ENCODE measurements around the gene FBH1.
"Not testable (repeated sequence)": the region's sequence is repeated elsewhere in the genome, so short reads cannot be mapped to it uniquely, and the experiment has no call there.

FBH1 gene

GRCh38 chr10:5960070-5960972 lies 70.3 kb downstream of the FBH1 start:
- Histone ChIP-seq H3K27ac (ENCODE audit: low read length) (no peak overlapping the region), H3K9ac (ENCODE audit: low read depth, low read length) (no peak overlapping the region), H3K4me1 (ENCODE audit: insufficient read depth, low read length) (no peaks in the 10 kb centered on the region), H3K27me3 (ENCODE audit: insufficient read depth, low read length, poor library complexity) (no peaks in the 10 kb centered on the region), H3K36me3 (ENCODE audit: insufficient read depth, low read length) (no peaks in the 10 kb centered on the region), H2AFZ (ENCODE audit: low read depth, low read length) (no peak overlapping the region), H3K9me3 (ENCODE audit: insufficient read depth, low read length, severe bottlenecking) (no peaks in the 10 kb centered on the region), H3K4me3 (ENCODE audit: low read depth in 1 of 2, low read length in 2 of 2) (no peak overlapping the region), H3K79me2 (ENCODE audit: insufficient read depth, low read length) (no peaks in the 10 kb centered on the region), H4K20me1 (ENCODE audit: insufficient read depth, low read length) (no peaks in the 10 kb centered on the region), H3K4me2 (ENCODE audit: insufficient read depth, low read length) (no peak overlapping the region)
- no peak for ATAC-seq (ENCODE audit: insufficient read depth, low read depth)
- no peak for DNase-seq
- TF ChIP-seq EZH2 (IDR thresholded peaks at IDR 0.05; ENCODE audit: borderline replicate concordance, low read depth, low read length, severe bottlenecking) = no peak
- TF ChIP-seq CTCF (IDR thresholded peaks at IDR 0.05; ENCODE audit: borderline replicate concordance, extremely low read depth, low read length, poor library complexity, severe bottlenecking) = no peak

DNA sequence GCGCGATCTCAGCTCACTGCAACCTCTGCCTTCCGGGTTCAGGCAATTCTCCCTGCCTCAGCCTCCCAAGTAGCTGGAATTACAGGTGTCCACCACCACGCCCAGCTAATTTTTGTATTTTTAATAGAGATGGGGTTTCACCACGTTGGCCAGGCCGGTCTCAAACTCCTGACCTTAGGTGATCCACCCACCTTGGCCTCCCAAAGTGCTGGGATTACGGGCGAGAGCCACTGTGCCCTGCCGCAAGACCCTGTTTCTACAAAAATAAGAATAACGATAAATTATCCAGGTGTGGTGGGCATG lies 70.9 kb downstream of the FBH1 start:
- H3K9ac ChIP-seq (ENCODE audit: low read depth, low read length); H4K20me1 ChIP-seq (ENCODE audit: insufficient read depth, low read length); H3K4me1 ChIP-seq (ENCODE audit: insufficient read depth, low read length); H3K4me3 ChIP-seq (ENCODE audit: low read depth in 1 of 2, low read length in 2 of 2); H3K9me3 ChIP-seq (ENCODE audit: insufficient read depth, low read length, severe bottlenecking); H2AFZ ChIP-seq (ENCODE audit: low read depth, low read length); ATAC-seq (ENCODE audit: insufficient read depth, low read depth); H3K27me3 ChIP-seq (ENCODE audit: insufficient read depth, low read length, poor library complexity); H3K27ac ChIP-seq (ENCODE audit: low read length); H3K4me2 ChIP-seq (ENCODE audit: insufficient read depth, low read length); H3K36me3 ChIP-seq (ENCODE audit: insufficient read depth, low read length); H3K79me2 ChIP-seq (ENCODE audit: insufficient read depth, low read length); DNase-seq: not testable (repeated sequence)

- no peaks in the 10 kb centered on the region for H4K20me1 ChIP-seq (ENCODE audit: insufficient read depth, low read length)
- H3K4me1 ChIP-seq (ENCODE audit: insufficient read depth, low read length) = no peaks in the 10 kb centered on the region
- H3K4me3 ChIP-seq (ENCODE audit: low read depth in 1 of 2, low read length in 2 of 2) = no peak overlapping the region
- no peak overlapping the region for H3K27ac ChIP-seq (ENCODE audit: low read length)
- DNase-seq (no peak), ATAC-seq (ENCODE audit: insufficient read depth, low read depth) (no peak)
- H3K4me2 ChIP-seq (ENCODE audit: insufficient read depth, low read length) = no peak overlapping the region
- H3K9me3 ChIP-seq (ENCODE audit: insufficient read depth, low read length, severe bottlenecking) = no peaks in the 10 kb centered on the region
- H3K79me2 ChIP-seq (ENCODE audit: insufficient read depth, low read length) = no peaks in the 10 kb centered on the region
- no peaks in the 10 kb centered on the region for H3K27me3 ChIP-seq (ENCODE audit: insufficient read depth, low read length, poor library complexity)
- TF ChIP-seq CTCF (IDR thresholded peaks at IDR 0.05; ENCODE audit: borderline replicate concordance, extremely low read depth, low read length, poor library complexity, severe bottlenecking) (no peak), EZH2 (IDR thresholded peaks at IDR 0.05; ENCODE audit: borderline replicate concordance, low read depth, low read length, severe bottlenecking) (no peak)
- H3K36me3 ChIP-seq (ENCODE audit: insufficient read depth, low read length) = no peaks in the 10 kb centered on the region
- no peak overlapping the region for H3K9ac ChIP-seq (ENCODE audit: low read depth, low read length)
- H2AFZ ChIP-seq (ENCODE audit: low read depth, low read length) = no peak overlapping the region
These were observed 71.5 kb downstream of the FBH1 start for GRCh38 chr10:5961405-5962100.

DNA sequence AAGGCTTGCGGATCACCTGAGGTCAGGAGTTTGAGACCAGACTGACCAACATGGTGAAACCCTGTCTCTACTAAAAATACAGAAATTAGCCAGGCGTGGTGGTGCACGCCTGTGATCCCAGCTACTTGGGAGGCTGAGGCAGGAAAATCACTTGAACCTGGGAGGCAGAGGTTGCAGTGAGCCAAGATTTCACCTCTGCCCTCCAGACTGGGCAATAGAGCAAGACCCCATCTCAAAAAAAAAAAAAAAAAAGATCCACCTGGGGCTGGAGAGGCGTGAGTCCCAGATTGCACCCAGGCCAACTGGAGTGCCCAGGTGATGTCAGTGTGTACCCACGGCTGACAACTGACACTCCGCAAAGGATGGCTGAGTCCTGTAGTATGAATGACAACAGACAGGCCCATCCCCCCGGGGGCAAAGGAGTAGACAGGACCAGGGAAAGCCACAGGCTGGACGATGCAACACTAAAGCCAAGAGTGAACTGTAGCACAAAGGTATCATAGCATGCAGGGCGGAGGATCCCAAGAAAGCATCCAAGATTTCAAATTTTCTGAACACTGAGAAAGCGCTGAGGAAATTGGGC lies 72.4 kb downstream of the FBH1 start:
- H3K27me3 ChIP-seq (ENCODE audit: insufficient read depth, low read length, poor library complexity); H3K9me3 ChIP-seq (ENCODE audit: insufficient read depth, low read length, severe bottlenecking); H3K27ac ChIP-seq (ENCODE audit: low read length); H4K20me1 ChIP-seq (ENCODE audit: insufficient read depth, low read length); H3K4me1 ChIP-seq (ENCODE audit: insufficient read depth, low read length); H2AFZ ChIP-seq (ENCODE audit: low read depth, low read length); DNase-seq; H3K4me2 ChIP-seq (ENCODE audit: insufficient read depth, low read length); H3K36me3 ChIP-seq (ENCODE audit: insufficient read depth, low read length); H3K79me2 ChIP-seq (ENCODE audit: insufficient read depth, low read length); H3K4me3 ChIP-seq (ENCODE audit: low read depth in 1 of 2, low read length in 2 of 2); ATAC-seq (ENCODE audit: insufficient read depth, low read depth); H3K9ac ChIP-seq (ENCODE audit: low read depth, low read length): not testable (repeated sequence)

Data from DND-41 (cell line).